SK-N-SH (cell line): Measurements from ENCODE around the gene PTPRG. TPM values are rescaled to one million over a fixed set of nuclear protein-coding genes. Genes with fewer than 3 reads are reported as not detected.

Source experiments
- CTCF ChIA-PET: fragments of 300-600, 350-600 bp; formaldehyde crosslinking; extraction: SDS; loops from one replicate; lab custom pipeline; 2021; lab: Yijun Ruan, JAX
- POLR2A ChIA-PET: fragments of 350-600 bp; sonication (Branson Sonifier 250); formaldehyde crosslinking; extraction: SDS; loops from one replicate; lab custom pipeline; 2020; ENCODE audit warnings: antibody characterized with exemption, inconsistent platforms; lab: Yijun Ruan, JAX
- DNase-seq: peaks from one replicate; pipeline ENCODE4 v3.0.0; 2012
- H2AFZ ChIP-seq: fragments of 200-600 bp; sonication (generic); 2 replicates; pipeline ENCODE4 v1.8.1; 2016; ENCODE audit warnings: antibody characterized with exemption, mild to moderate bottlenecking, low read depth
- H3F3A ChIP-seq: fragments of 200-600 bp; sonication (generic); replicated peaks from 2 replicates; pipeline ENCODE3; 2016; ENCODE audit warnings: antibody characterized with exemption, mild to moderate bottlenecking; ENCODE audit not compliant: insufficient read depth
- H3K27ac ChIP-seq, 2 experiments: fragments of 200-500 bp in 1 of 2; fragments of 200-600 bp in 1 of 2; sonication (Bioruptor generic) in 1 of 2; sonication (generic), shearing (Covaris generic) in 1 of 2; 2 replicates each; pipeline versions ENCODE4 v1.5.1 to v1.6.1; 2014 to 2016; ENCODE audit warnings: low read depth in 2 of 2, inconsistent platforms in 1 of 2, low read length in 1 of 2, mild to moderate bottlenecking in 1 of 2, mixed read lengths in 1 of 2
- H3K27me3 ChIP-seq: fragments of 200-600 bp; sonication (generic), shearing (Covaris generic); 2 replicates; pipeline ENCODE4 v1.6.1; 2016; ENCODE audit warnings: mixed run types; ENCODE audit not compliant: insufficient read depth
- H3K36me3 ChIP-seq, 2 experiments: fragments of 200-500 bp in 1 of 2; fragments of 200-600 bp in 1 of 2; sonication (Bioruptor generic) in 1 of 2; sonication (generic) in 1 of 2; replicated peaks in 1 of 2; 2 replicates each; pipeline versions ENCODE3 to v1.5.1; 2014 to 2016; ENCODE audit warnings: low read length in 1 of 2, mild to moderate bottlenecking in 1 of 2; ENCODE audit not compliant: insufficient read depth in 2 of 2, control insufficient read depth in 1 of 2
- H3K4me1 ChIP-seq, 2 experiments: fragments of 200-500 bp in 1 of 2; fragments of 200-600 bp in 1 of 2; sonication (Bioruptor generic) in 1 of 2; sonication (generic), shearing (Covaris generic) in 1 of 2; 2 replicates each; pipeline versions ENCODE4 v1.5.1 to v1.6.1; 2014 to 2016; ENCODE audit warnings: low read depth in 1 of 2, low read length in 1 of 2, mixed run types in 1 of 2; ENCODE audit not compliant: insufficient read depth in 2 of 2, control insufficient read depth in 1 of 2
- H3K4me2 ChIP-seq: fragments of 200-600 bp; sonication (generic), shearing (Covaris generic); 2 replicates; pipeline ENCODE4 v1.6.1; 2017; ENCODE audit warnings: mixed run types
- H3K4me3 ChIP-seq, 2 experiments: fragments of 200-500 bp in 1 of 2; fragments of 200-600 bp in 1 of 2; sonication (Bioruptor generic) in 1 of 2; sonication (generic), shearing (Covaris generic) in 1 of 2; 2 replicates each; pipeline versions ENCODE4 v1.5.1 to v1.8.1; 2014 to 2016; ENCODE audit warnings: low read depth in 2 of 2, inconsistent platforms in 1 of 2, low read length in 1 of 2, mild to moderate bottlenecking in 1 of 2, mixed read lengths in 1 of 2, moderate library complexity in 1 of 2
- H3K79me2 ChIP-seq: fragments of 200-600 bp; sonication (generic); 2 replicates; pipeline ENCODE4 v1.8.1; 2017; ENCODE audit warnings: mild to moderate bottlenecking; ENCODE audit not compliant: insufficient read depth
- H3K9ac ChIP-seq: fragments of 200-600 bp; sonication (generic); 2 replicates; pipeline ENCODE4 v1.6.1; 2017; ENCODE audit warnings: mixed run types
- H3K9me2 ChIP-seq: fragments of 200-600 bp; sonication (generic); 2 replicates; pipeline ENCODE4 v1.6.1; 2017; ENCODE audit warnings: mixed run types
- H3K9me3 ChIP-seq: fragments of 200-600 bp; sonication (generic); 2 replicates; pipeline ENCODE4 v1.6.1; 2017; ENCODE audit warnings: mixed run types, mild to moderate bottlenecking, moderate library complexity
- H4K20me1 ChIP-seq: fragments of 200-600 bp; sonication (generic); 2 replicates; pipeline ENCODE4 v1.6.1; 2017; ENCODE audit warnings: mild to moderate bottlenecking, mixed run types; ENCODE audit not compliant: insufficient read depth
- ELF1 ChIP-seq: IDR thresholded peaks from 2 replicates; pipeline ENCODE4 v1.4.0; 2012
- FOSL2 ChIP-seq: IDR thresholded peaks from 2 replicates; pipeline ENCODE4 v1.4.0; 2012; ENCODE audit warnings: low read depth, mild to moderate bottlenecking, moderate library complexity, borderline replicate concordance
- GABPA ChIP-seq: IDR thresholded peaks from 2 replicates; pipeline ENCODE4 v1.4.0; 2012; ENCODE audit warnings: low read depth, mild to moderate bottlenecking
- GATA2 ChIP-seq: sonication (generic); formaldehyde crosslinking; IDR thresholded peaks from 2 replicates; pipeline ENCODE4 v1.5.0; 2020; ENCODE audit warnings: mild to moderate bottlenecking, missing genetic modification reagents
- JUND ChIP-seq: IDR thresholded peaks from 2 replicates; pipeline ENCODE4 v1.4.0; 2012
- MXI1 ChIP-seq: IDR thresholded peaks from 2 replicates; pipeline ENCODE4 v1.6.1; 2012; ENCODE audit warnings: mild to moderate bottlenecking, low read depth, low read length, improper control_type of control experiment
- NFIC ChIP-seq: IDR thresholded peaks from 2 replicates; pipeline ENCODE4 v1.4.0; 2012; ENCODE audit warnings: borderline replicate concordance
- NRF1 ChIP-seq: IDR thresholded peaks from 2 replicates; pipeline ENCODE4 v1.6.1; 2012; ENCODE audit warnings: low read depth, mild to moderate bottlenecking, low read length
- POLR2AphosphoS5 ChIP-seq: IDR thresholded peaks from 2 replicates; pipeline ENCODE4 v1.6.1; 2012; ENCODE audit warnings: low read depth, low read length
- RAD21 ChIP-seq: IDR thresholded peaks from 2 replicates; pipeline ENCODE4 v1.6.1; 2012; ENCODE audit warnings: mild to moderate bottlenecking, low read length
- RCOR1 ChIP-seq: fragments of 150-350 bp; IDR thresholded peaks from 2 replicates; pipeline ENCODE4 v1.6.1; 2017; ENCODE audit warnings: antibody characterized with exemption, low read length
- RXRA ChIP-seq: IDR thresholded peaks from 2 replicates; pipeline ENCODE4 v1.4.0; 2012; ENCODE audit warnings: low read depth, mild to moderate bottlenecking, borderline replicate concordance
- TAF1 ChIP-seq: IDR thresholded peaks from 2 replicates; pipeline ENCODE4 v1.6.1; 2012; ENCODE audit warnings: low read depth, mild to moderate bottlenecking, low read length, moderate library complexity, borderline replicate concordance
- TEAD4 ChIP-seq: IDR thresholded peaks from 2 replicates; pipeline ENCODE4 v1.4.0; 2012; ENCODE audit warnings: mild to moderate bottlenecking, borderline replicate concordance; ENCODE audit not compliant: insufficient read depth
- WGBS: methylation state at CpG from one replicate; pipeline ENCODE4 v1.1.6; 2017; ENCODE audit warnings: low lambda C conversion rate; 5-methylcytosine and 5-hydroxymethylcytosine counted together
- polyA plus RNA-seq, 3 experiments: library from polyadenylated mRNA; depleted of rRNA; stranded (reverse); fragments of >200 nt; gene quantifications; 2 replicates each; pipeline ENCODE4 v1.2.3, GENCODE V29; 2012
- TF ChIP-seq, protein P1 (sequence below): fragments of 200-600 bp; sonication (generic); IDR thresholded peaks from 2 replicates; pipeline ENCODE4 v1.6.1; 2017; ENCODE audit warnings: antibody characterized with exemption, mild to moderate bottlenecking, moderate library complexity
- TF ChIP-seq, protein P2 (sequence below): IDR thresholded peaks from 2 replicates; pipeline ENCODE4 v1.4.0; 2012; ENCODE audit warnings: low read depth, borderline replicate concordance

PTPRG gene
- polyA plus RNA-seq, 1 of the 3 experiments (the other 2 are of a cell fraction): 14.1 TPM

DNA sequence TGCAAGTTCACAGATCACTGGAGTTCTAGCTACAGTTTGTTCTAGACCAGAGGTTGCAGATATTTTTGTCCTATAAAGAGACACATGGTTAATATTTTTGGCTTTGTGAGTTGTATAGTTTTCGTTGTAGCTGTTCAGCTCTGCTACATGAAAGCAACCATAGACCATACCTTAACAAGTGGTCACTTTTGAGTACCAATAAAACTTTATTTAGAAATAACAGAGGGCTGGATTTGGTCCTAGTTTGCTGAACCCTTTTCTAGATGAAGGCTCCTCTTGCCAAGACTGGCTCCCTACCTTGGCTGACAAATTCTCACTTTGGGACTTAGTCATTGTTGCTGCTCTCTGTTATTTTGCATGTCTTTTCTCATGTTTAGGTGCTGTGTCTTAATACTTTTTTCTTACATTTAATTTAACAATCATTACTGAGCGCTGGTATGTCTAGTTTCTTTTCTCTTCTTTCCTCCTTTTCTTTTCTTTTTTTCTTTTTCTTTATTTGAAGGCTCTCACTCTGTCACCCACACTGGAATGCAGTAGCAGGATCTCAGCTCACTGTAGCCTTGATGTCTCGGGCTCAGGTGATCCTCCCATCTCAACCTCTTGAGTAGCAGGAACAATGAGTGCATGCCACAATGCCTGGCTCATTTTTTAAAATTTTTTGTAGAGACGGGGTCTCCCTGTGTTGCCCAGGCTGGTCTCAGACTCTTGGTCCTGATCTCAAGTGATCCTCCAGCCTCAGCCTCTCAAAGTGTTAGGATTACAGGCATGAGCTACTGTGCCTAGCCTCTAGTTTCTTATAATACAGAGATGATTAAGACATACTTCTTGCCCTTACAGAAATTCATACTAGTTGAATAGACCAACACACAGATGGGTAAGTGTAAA lies 227.5 kb downstream of the PTPRG start:
- 0 out of 2 replicates have a peak, but pooled peaks cover 2% of the 10 kb centered on the region for H4K20me1 ChIP-seq
- H3K36me3 ChIP-seq: no peaks in the 10 kb centered on the region
- ChIA-PET CTCF (no interaction called here), POLR2A (interaction anchor here (0.6 kb wide), 1 partner anchor 221 kb away, joined by 3 read pairs; no protein-coding TSS in a partner anchor)
- no peaks in the 10 kb centered on the region for H3K27me3 ChIP-seq
- no peak overlapping the region for H3K27ac ChIP-seq
- H3K9ac ChIP-seq: no peak overlapping the region
- H3K4me2 ChIP-seq: no peak overlapping the region
- no peaks in the 10 kb centered on the region for H3K9me2 ChIP-seq
- no peak overlapping the region for H2AFZ ChIP-seq
- no peak overlapping the region for H3K4me3 ChIP-seq
- DNase-seq: no peak
- H3K4me1 ChIP-seq: peaks cover 0 to 2% of the 10 kb centered on the region in 2 experiments; a peak in 1 of 4 replicates
- 88% methylated on average over 4 of the region's 4 CpGs for WGBS
- H3F3A ChIP-seq: no peaks in the 10 kb centered on the region
- no peaks in the 10 kb centered on the region; the same call in 1 of the 2 replicates for H3K79me2 ChIP-seq
- TF ChIP-seq RXRA (no peak), GATA2 (no peak), POLR2AphosphoS5 (no peak), GABPA (no peak), ELF1 (no peak), JUND (no peak), FOSL2 (no peak), RAD21 (no peak), TAF1 (no peak), NFIC (no peak), RCOR1 (no peak)
- TF ChIP-seq, protein P1, sequence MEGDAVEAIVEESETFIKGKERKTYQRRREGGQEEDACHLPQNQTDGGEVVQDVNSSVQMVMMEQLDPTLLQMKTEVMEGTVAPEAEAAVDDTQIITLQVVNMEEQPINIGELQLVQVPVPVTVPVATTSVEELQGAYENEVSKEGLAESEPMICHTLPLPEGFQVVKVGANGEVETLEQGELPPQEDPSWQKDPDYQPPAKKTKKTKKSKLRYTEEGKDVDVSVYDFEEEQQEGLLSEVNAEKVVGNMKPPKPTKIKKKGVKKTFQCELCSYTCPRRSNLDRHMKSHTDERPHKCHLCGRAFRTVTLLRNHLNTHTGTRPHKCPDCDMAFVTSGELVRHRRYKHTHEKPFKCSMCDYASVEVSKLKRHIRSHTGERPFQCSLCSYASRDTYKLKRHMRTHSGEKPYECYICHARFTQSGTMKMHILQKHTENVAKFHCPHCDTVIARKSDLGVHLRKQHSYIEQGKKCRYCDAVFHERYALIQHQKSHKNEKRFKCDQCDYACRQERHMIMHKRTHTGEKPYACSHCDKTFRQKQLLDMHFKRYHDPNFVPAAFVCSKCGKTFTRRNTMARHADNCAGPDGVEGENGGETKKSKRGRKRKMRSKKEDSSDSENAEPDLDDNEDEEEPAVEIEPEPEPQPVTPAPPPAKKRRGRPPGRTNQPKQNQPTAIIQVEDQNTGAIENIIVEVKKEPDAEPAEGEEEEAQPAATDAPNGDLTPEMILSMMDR: no peak
- TF ChIP-seq, protein P2, sequence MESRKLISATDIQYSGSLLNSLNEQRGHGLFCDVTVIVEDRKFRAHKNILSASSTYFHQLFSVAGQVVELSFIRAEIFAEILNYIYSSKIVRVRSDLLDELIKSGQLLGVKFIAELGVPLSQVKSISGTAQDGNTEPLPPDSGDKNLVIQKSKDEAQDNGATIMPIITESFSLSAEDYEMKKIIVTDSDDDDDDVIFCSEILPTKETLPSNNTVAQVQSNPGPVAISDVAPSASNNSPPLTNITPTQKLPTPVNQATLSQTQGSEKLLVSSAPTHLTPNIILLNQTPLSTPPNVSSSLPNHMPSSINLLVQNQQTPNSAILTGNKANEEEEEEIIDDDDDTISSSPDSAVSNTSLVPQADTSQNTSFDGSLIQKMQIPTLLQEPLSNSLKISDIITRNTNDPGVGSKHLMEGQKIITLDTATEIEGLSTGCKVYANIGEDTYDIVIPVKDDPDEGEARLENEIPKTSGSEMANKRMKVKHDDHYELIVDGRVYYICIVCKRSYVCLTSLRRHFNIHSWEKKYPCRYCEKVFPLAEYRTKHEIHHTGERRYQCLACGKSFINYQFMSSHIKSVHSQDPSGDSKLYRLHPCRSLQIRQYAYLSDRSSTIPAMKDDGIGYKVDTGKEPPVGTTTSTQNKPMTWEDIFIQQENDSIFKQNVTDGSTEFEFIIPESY: no peak
- no peaks in the 10 kb centered on the region for H3K9me3 ChIP-seq

- TF ChIP-seq NRF1 (no peak), TEAD4 (no peak), MXI1 (no peak), TAF1 (no peak)
- TF ChIP-seq, all 33 proteins: peak for 0
- 80% methylated on average over 1 of the region's 3 CpGs for WGBS
Measured at GRCh38 chr3:61789861-61790260, 228.5 kb downstream of the PTPRG start.

More at GRCh38 chr3:61789861-61790260, 228.5 kb downstream of the PTPRG start:
- Histone ChIP-seq H3K36me3 (no peaks in the 10 kb centered on the region), H3K27ac (no peak overlapping the region), H3K4me1 (no peaks in the 10 kb centered on the region), H3K4me2 (no peak overlapping the region), H2AFZ (no peak overlapping the region), H3F3A (no peaks in the 10 kb centered on the region), H3K79me2 (peaks cover 3% of the 10 kb centered on the region; the same call in 1 of the 2 replicates), H3K27me3 (no peaks in the 10 kb centered on the region), H3K9me3 (no peaks in the 10 kb centered on the region), H4K20me1 (no peaks in the 10 kb centered on the region), H3K4me3 (no peak overlapping the region), H3K9me2 (no peaks in the 10 kb centered on the region), H3K9ac (no peak overlapping the region)
- ChIA-PET POLR2A (no interaction called here), CTCF (no interaction called here)
- DNase-seq: no peak
